ENCODE results near the gene SPECC1. TPM values are rescaled to one million over a fixed set of nuclear protein-coding genes. Genes with fewer than 3 reads are reported as not detected.

SPECC1 gene
- total and polyA plus RNA-seq, 9 of the 15 experiments (the other 6 are each of a cell fraction or from before 2014, with no cell fraction given), result 2.4 to 19.6 (median 14.7) TPM

DNA sequence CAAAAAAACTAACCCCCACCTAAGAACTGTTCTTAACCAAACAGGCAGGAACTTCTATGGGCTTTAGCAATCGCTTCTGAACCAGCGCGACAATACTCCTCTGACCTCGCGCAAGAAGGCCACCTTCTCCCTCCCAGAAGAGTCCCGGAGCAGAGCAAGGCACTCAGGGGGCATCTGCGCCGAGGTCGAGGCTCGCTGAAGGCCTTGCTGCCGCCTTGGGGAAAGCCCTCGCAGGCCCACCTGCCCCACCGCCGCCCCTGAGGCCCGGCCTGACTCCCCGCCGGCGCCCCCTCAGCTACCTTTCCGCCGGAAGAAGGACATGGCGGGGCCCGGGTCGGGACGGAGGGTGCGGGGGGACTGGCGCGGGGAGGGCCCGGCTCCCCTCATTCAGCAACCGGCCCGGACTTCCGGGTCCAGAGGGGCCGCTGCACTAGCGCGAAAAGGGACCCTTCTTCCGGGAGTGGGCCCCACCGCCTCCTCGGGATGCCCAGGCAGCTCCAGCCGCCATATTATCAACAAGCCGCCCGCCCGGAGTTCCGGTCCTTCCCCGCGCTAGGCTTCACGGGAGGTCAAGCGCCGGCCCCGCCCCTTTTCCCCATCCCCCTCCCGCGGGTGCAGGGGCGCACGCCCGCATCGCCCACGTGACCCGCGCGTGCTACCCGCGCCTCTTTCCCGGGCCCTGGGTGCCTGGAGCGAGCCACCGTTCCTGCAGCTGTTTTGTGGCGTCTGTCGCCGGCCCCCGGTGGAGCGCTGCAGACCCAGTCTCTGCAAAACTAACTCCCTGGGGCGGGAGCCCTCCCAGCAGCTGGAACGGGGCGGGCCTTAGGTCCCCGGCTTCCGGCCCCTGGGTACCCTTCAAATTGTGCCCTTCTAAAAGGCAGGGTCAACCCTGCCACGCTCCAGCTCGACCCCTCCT is 31.6 kb upstream of the SPECC1 start, which contains the start of gene AKAP10 (continued):
- TF ChIP-seq, protein P1, sequence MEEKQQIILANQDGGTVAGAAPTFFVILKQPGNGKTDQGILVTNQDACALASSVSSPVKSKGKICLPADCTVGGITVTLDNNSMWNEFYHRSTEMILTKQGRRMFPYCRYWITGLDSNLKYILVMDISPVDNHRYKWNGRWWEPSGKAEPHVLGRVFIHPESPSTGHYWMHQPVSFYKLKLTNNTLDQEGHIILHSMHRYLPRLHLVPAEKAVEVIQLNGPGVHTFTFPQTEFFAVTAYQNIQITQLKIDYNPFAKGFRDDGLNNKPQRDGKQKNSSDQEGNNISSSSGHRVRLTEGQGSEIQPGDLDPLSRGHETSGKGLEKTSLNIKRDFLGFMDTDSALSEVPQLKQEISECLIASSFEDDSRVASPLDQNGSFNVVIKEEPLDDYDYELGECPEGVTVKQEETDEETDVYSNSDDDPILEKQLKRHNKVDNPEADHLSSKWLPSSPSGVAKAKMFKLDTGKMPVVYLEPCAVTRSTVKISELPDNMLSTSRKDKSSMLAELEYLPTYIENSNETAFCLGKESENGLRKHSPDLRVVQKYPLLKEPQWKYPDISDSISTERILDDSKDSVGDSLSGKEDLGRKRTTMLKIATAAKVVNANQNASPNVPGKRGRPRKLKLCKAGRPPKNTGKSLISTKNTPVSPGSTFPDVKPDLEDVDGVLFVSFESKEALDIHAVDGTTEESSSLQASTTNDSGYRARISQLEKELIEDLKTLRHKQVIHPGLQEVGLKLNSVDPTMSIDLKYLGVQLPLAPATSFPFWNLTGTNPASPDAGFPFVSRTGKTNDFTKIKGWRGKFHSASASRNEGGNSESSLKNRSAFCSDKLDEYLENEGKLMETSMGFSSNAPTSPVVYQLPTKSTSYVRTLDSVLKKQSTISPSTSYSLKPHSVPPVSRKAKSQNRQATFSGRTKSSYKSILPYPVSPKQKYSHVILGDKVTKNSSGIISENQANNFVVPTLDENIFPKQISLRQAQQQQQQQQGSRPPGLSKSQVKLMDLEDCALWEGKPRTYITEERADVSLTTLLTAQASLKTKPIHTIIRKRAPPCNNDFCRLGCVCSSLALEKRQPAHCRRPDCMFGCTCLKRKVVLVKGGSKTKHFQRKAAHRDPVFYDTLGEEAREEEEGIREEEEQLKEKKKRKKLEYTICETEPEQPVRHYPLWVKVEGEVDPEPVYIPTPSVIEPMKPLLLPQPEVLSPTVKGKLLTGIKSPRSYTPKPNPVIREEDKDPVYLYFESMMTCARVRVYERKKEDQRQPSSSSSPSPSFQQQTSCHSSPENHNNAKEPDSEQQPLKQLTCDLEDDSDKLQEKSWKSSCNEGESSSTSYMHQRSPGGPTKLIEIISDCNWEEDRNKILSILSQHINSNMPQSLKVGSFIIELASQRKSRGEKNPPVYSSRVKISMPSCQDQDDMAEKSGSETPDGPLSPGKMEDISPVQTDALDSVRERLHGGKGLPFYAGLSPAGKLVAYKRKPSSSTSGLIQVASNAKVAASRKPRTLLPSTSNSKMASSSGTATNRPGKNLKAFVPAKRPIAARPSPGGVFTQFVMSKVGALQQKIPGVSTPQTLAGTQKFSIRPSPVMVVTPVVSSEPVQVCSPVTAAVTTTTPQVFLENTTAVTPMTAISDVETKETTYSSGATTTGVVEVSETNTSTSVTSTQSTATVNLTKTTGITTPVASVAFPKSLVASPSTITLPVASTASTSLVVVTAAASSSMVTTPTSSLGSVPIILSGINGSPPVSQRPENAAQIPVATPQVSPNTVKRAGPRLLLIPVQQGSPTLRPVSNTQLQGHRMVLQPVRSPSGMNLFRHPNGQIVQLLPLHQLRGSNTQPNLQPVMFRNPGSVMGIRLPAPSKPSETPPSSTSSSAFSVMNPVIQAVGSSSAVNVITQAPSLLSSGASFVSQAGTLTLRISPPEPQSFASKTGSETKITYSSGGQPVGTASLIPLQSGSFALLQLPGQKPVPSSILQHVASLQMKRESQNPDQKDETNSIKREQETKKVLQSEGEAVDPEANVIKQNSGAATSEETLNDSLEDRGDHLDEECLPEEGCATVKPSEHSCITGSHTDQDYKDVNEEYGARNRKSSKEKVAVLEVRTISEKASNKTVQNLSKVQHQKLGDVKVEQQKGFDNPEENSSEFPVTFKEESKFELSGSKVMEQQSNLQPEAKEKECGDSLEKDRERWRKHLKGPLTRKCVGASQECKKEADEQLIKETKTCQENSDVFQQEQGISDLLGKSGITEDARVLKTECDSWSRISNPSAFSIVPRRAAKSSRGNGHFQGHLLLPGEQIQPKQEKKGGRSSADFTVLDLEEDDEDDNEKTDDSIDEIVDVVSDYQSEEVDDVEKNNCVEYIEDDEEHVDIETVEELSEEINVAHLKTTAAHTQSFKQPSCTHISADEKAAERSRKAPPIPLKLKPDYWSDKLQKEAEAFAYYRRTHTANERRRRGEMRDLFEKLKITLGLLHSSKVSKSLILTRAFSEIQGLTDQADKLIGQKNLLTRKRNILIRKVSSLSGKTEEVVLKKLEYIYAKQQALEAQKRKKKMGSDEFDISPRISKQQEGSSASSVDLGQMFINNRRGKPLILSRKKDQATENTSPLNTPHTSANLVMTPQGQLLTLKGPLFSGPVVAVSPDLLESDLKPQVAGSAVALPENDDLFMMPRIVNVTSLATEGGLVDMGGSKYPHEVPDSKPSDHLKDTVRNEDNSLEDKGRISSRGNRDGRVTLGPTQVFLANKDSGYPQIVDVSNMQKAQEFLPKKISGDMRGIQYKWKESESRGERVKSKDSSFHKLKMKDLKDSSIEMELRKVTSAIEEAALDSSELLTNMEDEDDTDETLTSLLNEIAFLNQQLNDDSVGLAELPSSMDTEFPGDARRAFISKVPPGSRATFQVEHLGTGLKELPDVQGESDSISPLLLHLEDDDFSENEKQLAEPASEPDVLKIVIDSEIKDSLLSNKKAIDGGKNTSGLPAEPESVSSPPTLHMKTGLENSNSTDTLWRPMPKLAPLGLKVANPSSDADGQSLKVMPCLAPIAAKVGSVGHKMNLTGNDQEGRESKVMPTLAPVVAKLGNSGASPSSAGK (IDR thresholded peaks at IDR 0.05), result peak; percentile 99
- no peak for TF ChIP-seq IFI16 (CRISPR knock-in tag; IDR thresholded peaks at IDR 0.05)
- TF ChIP-seq NCOR1 (IDR thresholded peaks at IDR 0.05), result peak; percentile 22; the same call in 1 of the 2 replicates
- TF ChIP-seq ZNF316 (IDR thresholded peaks at IDR 0.05), result no peak
- TF ChIP-seq, protein P2, sequence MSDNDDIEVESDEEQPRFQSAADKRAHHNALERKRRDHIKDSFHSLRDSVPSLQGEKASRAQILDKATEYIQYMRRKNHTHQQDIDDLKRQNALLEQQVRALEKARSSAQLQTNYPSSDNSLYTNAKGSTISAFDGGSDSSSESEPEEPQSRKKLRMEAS (CRISPR knock-in tag; IDR thresholded peaks at IDR 0.05), result peak; percentile 90
- TF ChIP-seq EP400 (IDR thresholded peaks at IDR 0.05), result peak; percentile 86
- no peak for TF ChIP-seq ZNF695 (CRISPR knock-in tag; IDR thresholded peaks at IDR 0.05)
- peak; percentile 98 for TF ChIP-seq USF2 (CRISPR knock-in tag; IDR thresholded peaks at IDR 0.05)
- TF ChIP-seq FOXJ2 (tag; IDR thresholded peaks at IDR 0.05), result no peak
- TF ChIP-seq SMARCA4 (IDR thresholded peaks at IDR 0.05), result no peak
- no peak for TF ChIP-seq EP300 (IDR thresholded peaks at IDR 0.05; ENCODE audit: low read length)
